SK-N-DZ (cell line): ENCODE data around the gene GRIN1.

Experiments
- DNase-seq: peaks from one replicate; pipeline ENCODE4 v3.0.0-alpha.2; 2015; ENCODE audit warnings: low spot score

Gene GRIN1

DNA sequence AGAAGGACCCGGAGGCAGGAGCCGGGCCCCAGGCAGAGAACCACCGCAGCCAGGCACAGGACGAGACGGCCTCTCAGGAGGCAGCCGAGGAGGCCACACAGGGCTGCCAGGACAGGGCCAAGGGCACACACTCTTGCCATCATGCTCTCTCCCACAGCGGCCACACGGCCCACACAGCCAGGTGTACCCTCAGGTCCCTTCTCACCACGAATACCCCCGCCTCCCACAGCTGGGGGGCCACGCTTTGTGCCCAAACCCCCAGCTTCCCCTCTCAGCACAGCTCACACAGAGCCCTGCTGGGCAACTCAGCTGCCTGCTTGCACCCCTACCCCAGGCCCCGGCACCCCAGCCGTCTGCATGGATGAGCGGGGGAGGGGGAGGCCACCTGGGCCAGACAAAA, 54.8 kb downstream of the GRIN1 start:
- DNase-seq: no peak

DNA sequence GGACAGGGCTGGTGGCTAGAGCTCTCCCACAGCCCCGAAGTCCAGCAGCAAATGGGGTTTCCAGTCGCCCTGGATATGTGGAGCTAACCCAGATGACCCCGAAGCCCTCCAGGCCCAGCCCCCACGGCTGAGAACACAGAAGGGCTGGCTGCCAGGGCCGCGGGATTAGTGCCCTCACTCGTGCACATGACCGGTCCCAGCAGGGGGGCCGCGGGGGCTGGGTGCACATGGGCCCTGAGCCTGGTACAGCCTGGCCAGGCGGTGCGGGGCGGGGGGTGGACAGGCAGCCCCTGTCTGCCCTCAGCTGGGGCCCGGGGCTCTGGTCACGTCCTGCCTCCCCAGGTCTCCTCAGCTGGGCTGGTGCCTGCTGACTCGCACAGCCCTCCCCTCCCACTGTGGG, 55.4 kb downstream of the GRIN1 start:
- no peak for DNase-seq

DNA sequence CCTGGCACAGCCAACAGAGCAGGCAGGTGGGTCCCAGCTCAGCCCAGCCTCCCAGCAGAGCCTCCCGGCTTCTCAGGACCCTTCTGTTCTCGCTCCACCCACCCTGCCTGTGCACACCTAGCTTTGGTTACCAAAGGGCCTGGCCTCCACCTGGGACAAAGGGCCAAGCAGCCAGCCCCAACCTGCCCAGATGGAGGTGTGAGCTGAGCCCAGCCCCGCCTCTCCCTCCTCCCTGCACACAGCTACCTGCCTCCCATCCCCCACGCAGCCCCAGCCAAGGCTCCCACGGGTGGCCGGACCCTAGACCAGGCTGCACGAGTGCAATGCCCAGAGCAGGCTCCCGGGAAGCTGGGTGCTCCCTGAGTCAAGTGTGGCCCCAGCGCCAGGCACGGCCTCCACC, 56.0 kb downstream of the GRIN1 start:
- DNase-seq: no peak

DNA sequence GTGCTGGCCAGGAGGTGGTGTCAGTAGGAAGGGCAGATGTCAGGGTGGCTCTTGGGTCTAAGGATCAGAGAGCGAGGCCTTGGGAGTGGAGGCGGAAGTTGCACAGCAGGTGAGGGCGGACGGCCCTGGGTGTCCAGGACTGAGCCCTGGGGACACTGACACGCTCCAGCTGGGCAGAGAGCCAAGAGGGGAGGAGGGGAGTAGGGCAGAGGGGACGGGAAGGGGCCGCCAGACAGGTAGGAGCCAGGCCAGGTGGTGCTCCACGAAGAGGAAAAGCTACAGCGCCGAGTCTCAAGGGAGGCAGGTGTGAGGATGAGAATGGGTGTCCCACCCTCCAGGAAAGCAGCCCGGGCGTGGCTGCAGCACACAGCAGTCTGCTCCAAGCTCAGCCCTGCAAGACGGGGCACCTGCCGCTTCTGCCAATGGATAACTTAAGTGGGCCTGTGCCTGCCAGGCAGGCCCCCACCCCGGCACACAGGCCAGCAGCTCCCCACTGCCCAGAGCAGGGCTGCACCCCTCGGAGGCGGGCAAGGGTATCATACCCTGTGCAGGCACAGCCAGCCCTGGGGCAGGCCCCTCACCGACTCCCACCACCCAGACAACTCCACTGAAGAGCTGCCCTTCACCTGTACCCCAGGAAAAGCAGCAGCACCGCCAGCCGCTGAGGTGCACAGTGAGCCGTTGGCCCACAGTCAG, 56.7 kb downstream of the GRIN1 start:
- no peak for DNase-seq

DNA sequence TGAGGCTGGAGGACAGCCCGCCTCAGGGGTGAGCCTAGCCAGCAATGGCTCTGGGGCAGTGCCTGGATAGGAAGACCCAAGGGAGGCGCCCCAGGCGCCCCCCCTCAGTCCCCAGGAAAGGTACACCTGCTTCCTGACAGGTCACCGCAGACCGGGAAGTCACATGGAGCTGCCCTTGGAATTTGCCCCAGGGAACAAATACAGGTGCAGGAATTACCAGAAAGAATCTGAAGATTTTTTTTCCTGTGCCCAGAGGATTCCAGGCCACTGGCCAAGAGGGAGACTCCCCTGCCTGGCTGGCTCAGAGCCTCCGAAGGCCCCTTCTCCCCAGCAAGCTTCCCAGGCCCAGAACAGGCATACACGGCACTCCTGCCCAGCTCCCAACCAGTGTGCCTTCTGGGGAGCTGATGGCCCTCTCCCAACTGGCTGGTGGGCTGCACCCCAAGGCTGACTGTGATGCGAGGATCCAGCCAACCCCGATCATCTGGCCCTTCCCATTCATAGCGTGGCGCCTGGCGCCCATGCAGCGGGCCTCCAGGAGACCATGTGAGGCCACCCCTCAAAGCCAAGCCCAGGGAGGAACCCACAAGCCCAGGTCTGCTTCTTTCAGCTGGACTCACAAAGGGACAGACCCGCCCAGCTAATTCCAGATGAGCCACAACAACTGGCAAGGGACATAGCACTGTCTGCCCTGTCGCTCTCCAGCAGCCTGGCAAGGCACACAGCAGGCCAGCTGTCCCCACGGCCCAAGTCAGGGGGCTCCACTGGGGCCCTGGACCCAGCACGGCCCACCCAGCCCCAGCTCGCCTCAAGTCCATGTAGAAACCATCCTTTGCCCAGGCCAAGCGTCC, 59.3 kb downstream of the GRIN1 start:
- no peak for DNase-seq

DNA sequence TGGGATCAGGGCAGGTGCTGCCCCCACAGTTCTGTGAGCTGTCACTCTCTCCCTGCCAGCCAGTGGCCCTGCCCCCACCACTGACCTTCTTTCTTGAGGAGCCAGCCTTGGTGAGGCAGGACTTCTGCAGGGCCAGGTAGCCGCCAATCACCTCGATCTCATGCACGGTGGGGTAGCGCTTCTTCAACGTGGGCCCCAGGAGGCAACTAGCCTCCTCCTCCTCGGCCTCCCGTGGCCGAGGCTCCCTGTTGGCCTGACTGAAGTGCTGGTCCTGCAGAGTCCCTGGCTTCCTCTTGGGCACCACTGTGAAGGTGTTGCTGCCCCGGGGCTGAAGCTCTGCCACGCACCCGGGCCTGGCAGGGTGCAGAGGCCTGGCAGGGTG, 59.9 kb downstream of the GRIN1 start:
- no peak for DNase-seq

DNA sequence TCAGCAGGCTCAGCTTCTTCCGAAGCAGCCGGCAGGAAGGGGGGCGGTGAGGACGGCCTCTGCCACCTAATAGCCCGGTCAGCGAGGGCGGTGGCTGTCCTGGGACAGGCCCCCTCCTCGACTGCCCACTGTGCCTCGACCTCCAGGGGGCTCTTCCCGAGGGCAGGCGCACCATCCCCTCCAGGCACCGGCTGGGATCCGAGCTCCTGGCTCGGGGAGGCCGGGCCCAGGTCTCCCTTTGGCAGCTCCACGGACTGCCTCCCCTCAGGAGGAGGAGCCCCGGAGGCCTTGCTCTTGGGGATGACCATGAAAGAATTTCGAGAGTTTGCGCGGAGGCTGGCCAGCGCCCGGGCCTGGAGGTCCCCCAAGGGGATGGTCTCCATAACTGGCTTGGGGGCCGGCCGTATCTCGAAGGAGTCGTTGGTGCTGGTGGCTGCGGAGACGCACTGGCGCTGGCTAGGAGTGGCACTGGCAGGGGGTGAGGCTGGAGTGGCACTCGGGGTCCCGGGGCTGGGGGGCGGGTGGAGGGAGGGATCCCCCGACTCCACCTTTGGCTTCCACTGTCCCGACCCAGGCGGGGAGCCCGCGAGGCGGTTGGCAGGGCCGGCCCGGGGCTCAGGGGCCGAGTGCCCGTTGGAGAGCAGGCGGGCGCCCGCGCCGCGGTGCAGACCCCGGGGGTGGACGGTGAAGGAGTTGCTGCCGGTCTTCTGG, 60.6 kb downstream of the GRIN1 start:
- no peak for DNase-seq

DNA sequence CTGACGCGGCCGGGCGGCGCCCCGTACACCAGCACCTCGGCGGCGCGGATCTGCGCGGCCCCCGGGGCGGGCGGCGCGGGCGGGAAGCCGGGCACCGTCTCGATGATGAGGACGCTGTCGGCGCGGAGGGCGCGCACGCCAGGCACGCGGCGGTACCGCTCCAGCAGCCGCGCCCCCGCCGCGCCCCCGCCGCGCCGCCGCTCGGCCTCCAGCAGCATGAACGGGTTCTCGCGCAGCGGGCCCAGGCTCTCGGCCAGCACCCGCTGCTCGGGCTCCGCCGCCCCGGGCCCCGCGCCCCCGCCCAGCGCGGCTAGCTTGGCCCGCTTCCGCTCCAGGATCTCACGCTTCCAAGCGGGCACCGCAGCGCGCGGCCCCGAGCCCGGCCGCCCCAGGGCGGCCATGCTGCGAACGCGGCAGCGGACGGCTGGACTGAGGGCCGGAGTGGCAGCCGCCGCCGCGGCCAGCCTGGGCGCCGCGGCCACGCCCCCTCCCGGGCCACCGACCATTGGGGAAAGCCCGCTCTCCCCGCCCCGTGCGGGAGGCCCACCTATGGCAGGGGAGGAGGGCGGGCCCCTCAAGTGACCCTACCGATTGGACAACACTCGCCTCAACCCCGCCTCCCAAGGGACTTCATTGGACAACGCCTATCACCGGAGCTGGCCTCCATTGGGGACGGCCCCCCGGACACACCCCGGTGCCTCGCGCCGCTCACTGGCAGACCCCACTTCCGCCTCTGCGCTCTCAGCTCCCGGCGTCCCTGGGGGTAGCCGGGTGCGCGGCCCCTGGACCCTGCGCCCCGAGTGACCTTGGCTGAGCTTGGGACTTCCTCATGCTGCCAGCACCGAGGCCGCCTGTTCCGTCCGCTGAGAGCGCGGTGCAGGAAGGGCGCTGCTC, 61.6 kb downstream of the GRIN1 start, which contains the start of gene TPRN:
TSS of gene TPRN (minus strand) at position 431 of the 894 bp plus-strand sequence. CDS start at position 401, 30 bp downstream.
- peak; percentile 100 for DNase-seq

DNA sequence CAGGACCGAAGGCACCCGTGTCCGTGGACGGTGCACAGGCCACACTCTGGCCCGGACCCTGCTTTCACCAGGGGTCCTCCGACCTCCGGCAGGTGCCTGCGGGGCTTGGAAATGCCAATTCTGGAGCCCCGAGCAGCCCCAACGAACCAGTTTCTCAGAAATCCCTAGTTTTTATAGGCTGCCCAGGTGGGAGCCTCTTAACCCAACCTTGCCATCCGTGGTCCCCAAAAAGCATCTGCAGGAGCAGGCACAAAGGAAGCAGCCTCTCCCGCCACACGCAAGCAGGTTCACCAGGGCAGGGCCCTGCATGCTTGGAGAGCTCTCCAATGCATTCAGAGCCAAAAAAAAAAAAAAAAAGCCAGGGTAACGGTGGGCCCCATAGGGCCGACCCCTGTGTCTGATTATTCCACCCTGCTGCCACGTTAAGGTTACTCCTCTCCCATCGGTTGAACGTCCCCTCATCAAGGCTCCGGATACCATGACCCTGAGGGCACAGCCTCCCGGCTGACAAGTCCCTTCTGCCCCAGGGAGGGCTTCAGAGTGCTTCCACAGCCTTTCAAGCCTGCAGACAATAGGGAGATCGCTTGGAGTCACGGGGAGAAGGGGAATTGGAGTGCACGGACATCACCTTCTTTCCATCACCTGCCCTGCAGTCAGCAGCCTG, 62.4 kb downstream of the GRIN1 start:
- DNase-seq: no peak

DNA sequence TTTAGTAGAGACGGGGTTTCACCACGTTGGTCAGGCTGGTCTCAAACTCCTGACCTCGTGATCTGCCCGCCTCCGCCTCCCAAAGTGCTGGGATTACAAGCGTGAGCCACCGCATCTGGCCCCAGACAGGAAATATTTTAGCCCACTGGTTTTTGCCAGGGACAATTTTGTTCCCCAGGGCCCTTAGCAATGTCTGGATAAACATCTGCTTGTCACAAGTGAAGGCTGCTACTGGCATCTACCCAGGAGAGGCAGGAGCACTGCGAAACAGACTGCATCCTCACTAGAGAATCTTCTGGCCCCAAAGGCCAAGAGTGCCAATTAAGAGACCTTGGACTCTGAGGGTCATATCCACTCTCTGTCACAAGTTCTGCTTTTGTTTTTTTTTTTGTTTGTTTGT, 64.0 kb downstream of the GRIN1 start:
- no peak for DNase-seq

DNA sequence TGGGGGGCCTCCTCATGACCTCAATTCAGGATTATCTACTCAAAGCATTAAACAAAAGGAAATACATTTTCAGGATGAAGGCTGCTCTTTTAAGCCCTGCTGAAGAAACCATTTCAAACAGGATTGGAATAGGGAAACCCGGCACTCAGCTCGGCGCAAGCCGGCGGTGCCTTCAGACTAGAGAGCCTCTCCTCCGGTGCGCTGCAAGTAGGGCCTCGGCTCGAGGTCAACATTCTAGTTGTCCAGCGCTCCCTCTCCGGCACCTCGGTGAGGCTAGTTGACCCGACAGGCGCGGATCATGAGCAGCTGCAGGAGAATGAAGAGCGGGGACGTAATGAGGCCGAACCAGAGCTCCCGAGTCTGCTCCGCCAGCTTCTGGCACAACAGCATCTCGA, 65.8 kb downstream of the GRIN1 start:
- no peak for DNase-seq

DNA sequence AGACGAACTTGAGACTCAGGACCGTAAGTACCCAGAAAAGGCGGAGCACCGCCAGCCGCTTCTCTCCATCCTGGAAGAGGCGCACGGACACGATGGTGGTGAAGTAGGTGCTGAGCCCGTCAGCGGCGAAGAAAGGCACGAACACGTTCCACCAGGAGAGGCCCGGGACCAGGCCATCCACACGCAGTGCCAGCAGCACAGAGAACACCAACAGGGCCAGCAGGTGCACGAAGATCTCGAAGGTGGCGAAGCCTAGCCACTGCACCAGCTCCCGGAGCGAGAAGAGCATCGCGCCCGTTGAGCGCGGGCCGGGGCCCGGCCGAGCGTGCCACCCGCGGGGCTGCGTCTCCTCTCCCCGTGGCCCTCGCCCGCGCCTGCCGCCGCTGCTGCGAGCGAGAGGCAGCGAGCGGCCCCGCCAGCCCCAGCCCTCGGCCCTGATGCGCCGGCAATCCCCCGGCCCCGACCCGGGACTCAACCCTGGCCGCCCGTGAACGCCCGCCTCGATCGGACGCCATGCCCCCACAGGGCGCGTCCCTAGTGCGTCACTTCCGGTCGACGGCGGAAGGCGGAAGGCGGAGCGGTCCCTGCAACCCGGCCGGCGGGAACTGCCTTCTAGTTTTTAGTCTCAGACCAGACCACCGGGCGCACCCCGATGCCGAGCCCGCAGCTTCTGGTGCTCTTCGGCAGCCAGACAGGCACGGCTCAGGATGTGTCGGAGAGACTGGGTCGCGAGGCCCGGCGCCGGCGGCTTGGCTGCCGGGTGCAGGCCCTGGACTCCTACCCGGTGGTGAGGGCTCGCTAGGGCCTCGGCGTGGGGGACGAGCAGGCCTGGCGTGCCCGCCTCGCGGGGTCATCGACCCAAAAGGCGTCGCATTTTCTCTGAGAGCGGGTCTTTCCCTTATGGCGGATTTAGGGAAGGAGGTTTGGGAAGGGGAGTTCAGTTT, 66.4 kb downstream of the GRIN1 start, which contains the start of the genes NDOR1 and TMEM203:
TSS of gene NDOR1 (plus strand) at position 575 of the 944 bp plus-strand sequence. CDS start at position 653, 78 bp downstream.
TSS of gene TMEM203 (minus strand) at position 523 of the 944 bp plus-strand sequence. CDS start at position 289, 234 bp downstream.
- DNase-seq: peak; percentile 83

DNA sequence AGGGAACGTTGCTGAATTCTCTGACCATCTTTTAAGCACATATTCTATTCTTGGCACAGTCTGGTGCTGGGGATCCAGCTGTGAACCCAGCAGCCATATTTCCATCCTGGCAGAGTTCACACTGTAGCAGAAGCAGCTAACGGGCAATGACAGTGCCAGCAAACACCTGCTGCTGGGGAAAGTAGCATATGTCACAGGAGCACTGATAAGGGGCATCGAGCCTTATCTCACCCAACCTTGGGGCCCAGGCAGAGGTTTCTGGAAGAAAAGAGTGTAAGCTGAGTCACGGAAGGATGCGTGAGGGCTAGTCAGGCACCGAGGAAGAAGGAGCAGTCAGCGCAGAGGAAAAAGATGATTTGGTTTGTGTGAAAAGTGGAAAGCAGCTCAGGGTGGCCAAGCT, 67.6 kb downstream of the GRIN1 start:
- no peak for DNase-seq

DNA sequence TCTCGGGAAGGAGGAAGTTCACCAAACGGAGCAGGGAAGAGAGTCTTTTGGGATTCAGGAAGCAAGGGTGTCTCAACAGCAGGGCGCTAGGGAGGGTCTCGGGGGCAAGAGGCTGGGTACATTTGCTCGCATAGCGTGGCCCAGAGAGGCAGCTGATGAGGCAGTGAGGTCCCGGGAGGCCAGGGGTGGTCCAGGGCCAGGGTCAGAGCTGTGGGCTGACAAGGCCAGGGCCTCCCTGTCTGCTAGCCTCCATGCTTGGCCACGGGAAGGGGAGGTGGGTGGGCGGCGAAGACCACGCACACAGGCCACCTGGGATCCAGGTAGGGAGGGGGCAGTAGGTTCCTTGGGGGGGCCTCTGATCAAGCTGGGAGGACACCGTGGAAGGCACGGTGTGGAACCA, 72.6 kb downstream of the GRIN1 start:
- DNase-seq: no peak

DNA sequence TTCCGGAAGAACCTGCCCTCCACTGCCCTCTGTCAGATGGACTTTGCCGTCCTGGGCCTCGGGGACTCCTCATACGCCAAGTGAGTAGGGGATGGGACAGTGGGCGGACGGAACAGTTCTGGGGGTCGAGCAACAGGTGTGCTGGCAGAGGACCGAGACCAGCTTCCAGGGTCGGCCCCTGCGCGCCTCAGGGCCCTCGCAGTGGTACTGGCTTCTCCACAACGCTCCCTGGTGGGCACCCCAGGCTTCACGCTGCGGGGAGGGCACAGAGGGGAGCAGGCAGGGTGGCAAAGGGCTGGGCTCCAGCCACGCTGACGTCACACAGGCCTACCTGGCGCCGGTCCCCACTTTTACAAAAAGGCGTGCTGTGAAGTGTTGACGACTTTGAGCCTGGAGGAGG, 73.6 kb downstream of the GRIN1 start:
- DNase-seq: no peak

DNA sequence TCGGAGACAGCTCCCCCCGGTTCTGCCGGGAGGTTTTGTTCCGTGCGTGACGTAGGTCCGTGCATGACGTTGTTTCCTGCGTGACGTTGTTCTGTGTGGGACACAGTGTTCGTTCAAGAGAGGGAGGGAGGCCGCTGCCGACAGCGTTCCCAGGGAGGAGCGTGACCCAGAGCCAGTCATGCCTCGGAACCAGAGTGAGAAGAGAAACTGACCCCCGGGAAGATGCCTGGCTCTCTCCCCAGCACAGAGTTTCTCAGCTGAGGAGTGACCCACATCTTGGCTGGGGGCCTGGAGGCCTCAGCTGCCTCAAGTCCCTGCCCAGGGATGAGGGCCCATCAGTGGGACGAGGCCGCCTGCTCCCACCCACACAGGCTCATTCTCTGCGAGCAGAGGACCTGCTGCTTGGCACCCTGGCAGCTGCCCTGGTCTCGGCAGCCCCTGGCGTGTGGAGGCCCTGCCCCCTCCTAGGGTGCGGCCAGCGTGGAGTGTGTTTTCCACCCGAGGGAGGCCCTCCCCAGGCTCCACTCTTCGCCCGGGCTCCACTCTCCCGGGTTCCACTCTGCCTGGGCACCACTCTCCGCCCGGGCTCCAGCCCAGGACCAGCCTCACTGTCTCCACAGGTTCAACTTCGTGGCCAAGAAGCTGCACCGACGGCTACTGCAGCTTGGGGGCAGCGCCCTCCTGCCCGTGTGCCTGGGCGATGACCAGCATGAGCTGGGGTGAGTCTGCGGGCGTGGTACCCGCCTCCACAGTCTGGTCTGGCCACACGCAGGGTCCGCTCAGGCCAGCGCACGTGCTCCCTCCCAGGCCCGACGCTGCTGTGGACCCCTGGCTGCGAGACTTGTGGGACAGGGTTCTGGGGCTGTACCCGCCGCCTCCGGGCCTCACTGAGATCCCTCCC, 74.5 kb downstream of the GRIN1 start:
- no peak for DNase-seq

DNA sequence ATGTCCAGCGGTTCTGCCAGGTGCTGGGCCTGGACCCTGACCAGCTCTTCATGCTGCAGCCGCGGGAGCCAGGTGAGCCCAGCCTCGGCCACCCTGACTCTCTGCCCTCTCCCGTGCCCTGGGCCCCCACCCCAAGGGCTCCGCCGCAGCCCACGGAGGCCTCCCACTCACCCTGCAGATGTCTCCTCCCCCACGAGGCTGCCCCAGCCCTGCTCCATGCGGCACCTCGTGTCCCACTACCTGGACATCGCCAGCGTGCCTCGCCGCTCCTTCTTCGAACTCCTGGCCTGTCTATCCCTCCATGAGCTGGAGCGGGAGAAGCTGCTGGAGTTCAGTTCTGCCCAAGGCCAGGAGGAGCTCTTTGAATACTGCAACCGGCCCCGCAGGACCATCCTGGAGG, 75.7 kb downstream of the GRIN1 start:
- DNase-seq: no peak
